GM19193 (cell line): ENCODE results near the gene RPP30.

Source experiments
- POLR2A ChIP-seq: IDR thresholded peaks from 4 replicates; pipeline ENCODE4 v1.6.1; 2011; ENCODE audit not compliant: insufficient read depth, insufficient read length; ENCODE audit errors: extremely low read depth

Gene RPP30

DNA sequence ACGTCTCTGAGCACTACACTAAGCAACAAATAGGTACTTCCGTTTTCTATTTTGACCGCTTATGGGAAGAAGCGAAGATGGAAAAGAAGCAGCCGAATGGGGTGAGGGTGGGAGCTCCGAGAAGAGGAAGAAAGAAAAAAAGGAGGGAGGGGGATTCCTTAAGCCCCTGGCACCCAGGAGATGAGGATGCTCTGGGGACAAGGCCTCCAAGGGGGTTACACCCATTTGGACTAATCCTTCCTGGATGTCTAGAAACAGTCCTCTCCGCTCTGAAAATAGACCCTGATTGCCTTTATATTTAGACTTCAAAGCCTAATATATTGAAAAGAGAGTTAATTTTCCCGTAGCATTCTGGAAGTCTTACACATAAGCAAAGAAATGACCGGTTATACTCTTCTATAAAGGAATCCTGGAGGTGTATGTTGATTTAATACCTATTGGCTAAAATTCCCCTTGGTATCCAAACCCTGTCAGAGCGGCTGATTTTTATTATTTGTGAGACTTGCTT lies 13.3 kb upstream of the RPP30 start:
- no peak for TF ChIP-seq POLR2A

- no peak for TF ChIP-seq POLR2A
Measured at GRCh38 chr10:90859321-90859751, 12.4 kb upstream of the RPP30 start.

DNA sequence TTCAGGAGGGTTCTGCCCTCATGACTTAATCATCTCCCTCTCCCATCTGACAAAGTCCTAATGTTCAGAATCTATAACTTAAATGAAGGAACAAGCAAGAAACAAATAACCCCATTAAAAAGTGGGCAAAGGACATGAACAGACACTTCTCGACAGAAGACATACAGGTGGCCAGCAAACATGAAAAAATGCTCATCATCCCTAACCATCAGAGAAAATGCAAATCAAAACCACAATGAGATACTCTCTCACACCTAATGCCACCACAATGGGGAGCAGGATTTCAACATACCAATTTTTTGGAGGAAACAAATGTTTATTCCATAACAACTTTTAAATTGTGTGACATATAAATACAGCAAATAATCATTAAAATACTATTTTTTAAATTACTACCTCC lies 11.0 kb upstream of the RPP30 start:
- TF ChIP-seq POLR2A, result no peak

DNA sequence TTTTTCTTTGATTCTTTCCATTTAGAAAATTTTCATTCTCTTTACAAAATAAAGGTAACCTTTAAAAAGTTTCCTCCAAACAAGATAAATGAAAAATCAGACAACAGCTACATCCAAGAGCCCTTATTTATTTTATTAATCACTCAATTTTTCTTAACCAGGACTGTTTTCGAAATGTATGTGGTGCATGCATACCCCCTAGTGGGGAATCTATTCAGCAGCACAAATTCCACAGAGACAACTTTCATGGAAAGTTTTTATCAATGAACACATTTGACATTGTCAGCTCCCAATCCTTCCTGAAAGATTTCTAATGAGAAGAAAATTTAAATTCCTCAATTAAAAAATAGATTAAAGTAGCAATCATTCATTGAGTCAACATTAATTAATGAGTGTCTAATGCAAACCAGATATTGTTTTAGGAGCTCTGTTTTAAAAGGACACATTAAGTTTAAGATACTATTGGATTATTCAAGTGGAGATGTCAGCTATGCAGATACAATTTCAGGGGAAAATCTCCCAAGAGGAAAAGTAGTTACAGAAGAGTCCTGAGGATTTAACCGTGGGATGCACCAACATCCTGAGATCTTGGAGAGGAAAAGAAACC lies 8.8 kb upstream of the RPP30 start:
- TF ChIP-seq POLR2A, result no peak

- TF ChIP-seq POLR2A, result no peak
Measured at GRCh38 chr10:90865401-90865800, 6.4 kb upstream of the RPP30 start.

- TF ChIP-seq POLR2A, result no peak
Measured at GRCh38 chr10:90866050-90866598, 5.7 kb upstream of the RPP30 start.

DNA sequence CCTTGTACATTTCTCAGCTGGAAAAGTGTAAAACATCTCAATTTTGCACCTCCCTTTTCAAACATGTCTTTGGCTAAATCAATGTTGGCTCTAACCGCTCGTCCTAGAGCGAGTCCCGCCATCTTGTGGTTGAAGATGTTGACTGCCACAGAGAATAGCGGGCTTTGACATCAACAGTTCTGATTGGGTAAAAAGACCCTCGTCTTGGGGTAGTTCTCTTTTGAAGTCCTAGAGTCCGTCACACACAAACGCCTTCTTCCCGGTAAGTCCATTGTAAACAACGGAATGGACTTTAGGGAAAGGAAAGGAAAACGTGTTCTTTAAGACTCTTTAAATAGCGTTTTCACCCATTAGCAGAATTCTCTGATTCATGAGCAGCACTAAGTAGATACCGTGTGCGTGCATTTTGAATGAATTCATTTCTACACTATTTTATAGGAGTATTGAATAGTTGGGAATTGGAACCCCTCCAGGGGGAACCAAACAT lies 452 bp upstream of the RPP30 start:
- no peak for TF ChIP-seq POLR2A

DNA sequence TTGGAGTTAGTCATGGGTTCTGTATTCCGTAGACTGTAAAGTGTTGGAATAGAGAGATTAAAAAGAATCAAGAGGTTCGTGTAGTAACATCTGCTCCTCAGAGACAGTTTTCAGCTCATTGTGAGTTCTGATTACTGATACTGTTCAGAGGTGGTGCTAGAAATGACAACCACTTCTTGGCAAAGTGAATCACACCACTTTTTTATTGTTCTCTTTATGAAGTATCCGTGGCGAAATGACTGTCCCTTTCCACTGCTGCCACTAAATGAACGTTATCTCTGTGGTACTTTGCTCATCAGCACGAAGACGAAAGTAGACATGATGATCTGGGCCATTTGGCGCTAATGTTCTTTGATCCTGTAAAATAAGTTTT lies 860 bp downstream of the RPP30 start:
- TF ChIP-seq POLR2A, result no peak

GRCh38 chr10:90879062-90879461 lies 7.3 kb downstream of the RPP30 start:
- TF ChIP-seq POLR2A, result no peak

DNA sequence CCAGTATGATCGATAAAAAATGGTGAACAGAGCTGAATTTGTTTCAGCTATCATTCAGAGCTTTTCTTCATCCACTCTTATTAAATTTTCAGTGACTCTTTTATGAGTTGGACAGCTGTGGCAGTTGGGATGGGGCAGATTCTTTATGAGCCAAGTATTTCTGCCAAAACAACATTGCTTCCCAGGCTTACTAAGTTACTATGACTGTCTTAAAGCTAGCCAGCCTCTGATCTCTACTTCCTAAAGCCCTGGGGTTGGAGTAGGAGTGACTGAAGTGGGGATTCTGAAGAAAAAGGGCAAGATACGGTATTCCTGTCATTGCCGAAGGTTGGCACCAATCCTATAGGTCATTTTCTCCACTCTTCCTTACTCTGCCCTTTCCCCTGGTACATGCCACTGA lies 12.7 kb downstream of the RPP30 start:
- TF ChIP-seq POLR2A, result no peak

DNA sequence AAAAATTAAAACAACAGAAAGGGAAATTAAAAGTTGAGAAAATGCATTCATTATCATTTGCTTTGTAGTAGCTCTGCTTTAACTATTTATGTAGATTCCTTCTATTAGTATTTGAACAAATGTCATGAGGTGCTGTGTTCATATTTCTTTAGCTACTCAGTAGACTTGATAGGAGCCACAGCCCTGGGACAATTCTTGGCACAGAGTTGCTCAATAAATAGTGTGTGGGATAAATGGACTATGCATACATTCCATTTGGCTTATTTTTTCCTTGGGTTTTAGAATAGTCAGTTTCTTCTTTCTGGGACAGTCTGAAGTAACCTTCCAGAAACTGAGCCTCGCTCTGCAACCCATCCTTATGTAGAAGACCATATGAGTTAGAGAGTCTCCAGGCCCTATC lies 13.4 kb downstream of the RPP30 start:
- TF ChIP-seq POLR2A, result no peak

DNA sequence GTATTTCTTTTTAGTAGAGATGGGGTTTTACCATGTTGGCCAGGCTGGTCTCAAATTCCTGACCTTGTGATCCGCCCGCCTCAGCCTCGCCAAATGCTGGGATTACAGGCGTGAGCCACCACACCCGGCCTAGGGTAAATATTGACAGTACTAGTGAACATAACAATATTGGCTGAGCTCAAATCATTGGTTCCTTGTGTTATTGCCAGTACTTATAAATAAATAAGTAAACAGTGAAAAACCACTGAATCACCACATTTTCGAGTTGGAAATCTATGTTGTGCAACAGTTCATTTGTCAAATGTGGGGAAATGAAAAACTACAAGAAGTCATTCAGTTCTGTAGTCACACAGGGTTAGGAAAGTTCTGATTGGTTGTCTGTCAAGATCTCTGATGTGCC lies 15.8 kb downstream of the RPP30 start:
- no peak for TF ChIP-seq POLR2A

DNA sequence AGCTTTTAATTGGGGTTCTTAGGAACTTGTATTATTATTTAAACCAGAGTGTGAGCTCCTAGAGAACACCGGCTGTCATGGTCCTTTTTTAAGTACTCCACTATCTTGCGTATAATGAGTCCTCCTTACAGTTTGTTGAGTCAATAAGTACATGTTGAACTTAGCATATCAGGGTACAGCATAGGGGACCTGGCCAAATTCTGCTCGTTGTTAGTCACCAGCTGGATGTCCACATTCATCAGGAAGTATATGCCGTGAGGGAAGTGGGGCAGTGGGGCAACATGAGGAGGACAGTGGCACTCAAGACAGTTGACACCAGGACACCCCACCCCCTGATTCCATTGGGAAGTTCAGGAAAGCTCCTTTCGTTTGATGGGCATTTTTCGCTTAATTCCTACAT lies 16.6 kb downstream of the RPP30 start:
- TF ChIP-seq POLR2A, result no peak

DNA sequence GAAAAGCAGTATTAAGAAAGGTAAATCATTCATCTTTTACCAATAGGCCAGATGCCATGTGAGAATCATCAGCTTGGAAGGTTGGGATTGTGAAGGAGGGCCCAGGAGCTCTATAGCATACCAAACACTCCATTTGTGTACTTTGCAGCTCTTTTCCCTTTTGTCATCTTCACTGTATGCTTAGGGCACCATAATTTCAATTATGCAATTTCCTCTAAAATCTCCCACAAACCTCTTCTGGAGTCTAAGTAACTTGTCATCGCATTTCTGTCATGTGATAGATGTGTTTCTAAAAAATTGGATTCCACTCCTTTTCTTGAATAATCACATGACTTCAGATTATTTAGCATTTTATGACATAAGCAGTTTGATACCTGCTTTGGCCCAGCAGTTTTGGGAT lies 17.9 kb downstream of the RPP30 start:
- TF ChIP-seq POLR2A, result no peak

GRCh38 chr10:90890347-90890746 lies 18.6 kb downstream of the RPP30 start:
- no peak for TF ChIP-seq POLR2A

- TF ChIP-seq POLR2A, result no peak
Measured at GRCh38 chr10:90893190-90893589, 21.4 kb downstream of the RPP30 start.
